Measurements from ENCODE around the gene ZNF19.

Gene ZNF19

DNA sequence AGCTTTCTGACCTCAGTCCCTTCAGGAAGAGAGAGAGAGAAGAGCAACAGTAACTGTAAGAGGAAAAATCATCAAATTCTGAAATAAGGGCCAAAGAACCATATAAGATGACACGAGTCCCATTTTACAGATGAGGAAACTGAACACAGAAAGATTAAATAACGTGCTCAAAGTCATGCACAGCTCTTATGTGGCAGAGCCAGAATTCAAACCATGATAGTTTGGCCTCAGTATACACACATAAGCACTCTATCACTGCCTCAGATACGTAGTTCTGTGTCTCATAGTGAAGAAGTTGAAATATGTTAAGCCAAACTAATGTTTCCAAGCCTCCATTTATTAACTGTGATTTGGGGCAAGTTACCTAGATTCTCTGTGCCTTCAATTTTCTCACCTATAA is 1.9 kb upstream of the ZNF19 start:
- in situ Hi-C loops (cut with MboI; ENCODE audit: low sequenced_read_pairs) = no loop called here

GRCh38 chr16:71490361-71490760 is 1.2 kb upstream of the ZNF19 start:
- in situ Hi-C loops (cut with MboI; ENCODE audit: low sequenced_read_pairs) = no loop called here

DNA sequence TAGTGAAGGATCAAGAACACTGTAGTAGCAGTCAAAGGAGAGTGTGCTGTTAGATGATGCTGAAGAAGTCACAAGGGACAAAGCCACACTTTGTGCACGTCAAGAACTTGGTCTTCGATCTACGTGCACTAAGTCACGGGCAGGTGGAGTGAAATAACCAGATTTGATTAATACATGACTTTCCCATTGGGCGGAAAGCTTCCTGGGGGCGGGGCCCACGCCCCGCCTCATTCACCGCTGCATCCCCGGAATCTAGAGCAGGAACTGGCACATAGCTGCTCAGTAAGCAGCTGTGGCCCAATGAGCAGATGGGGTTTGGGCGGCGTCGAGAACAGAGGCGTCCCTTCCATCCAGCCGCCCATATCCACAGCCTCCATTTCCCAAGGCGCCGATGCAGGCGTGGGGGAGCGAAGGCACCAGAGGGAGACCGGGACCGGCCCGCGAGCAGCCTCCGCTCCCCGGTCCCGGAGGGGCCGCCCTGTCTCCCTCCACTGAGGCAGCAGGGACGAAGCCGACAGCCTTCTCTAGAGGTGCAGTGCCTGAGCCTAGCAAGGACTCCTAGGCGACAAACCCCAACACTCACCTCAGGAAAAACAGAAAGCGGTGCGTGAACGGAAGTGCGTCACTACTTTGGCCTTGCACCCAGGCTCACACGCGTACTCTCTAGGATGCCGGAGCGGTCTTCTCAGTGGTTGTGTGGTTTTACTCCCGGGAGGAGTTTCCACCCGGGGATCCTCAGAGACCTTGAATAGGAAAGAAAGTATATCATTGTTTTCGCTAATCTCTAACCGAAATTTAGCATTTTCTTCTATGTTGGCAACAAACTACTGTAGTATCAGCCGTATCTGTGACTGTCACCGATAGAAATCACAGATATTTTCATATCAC is 4.9 kb downstream of the ZNF19 start:
- in situ Hi-C loops (cut with MboI; ENCODE audit: low sequenced_read_pairs) = no loop called here

DNA sequence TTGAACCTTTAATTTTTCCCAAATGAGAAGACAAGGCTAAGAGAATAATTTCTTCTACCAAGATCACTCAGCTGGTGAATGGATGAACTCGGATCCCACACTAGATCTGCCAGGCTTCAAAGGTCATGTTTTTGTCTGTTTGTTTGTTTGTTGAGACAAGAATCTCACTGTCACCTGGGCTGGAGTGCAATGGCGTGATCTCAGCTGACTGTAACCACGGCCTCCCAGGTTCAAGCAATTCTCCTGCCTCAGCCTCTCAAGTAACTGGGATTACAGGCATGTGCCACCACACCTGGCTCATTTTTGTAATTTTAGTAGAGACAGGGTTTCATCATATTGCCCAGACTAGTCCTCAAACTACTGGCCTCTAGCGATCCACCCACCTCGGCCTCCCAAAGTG is 6.6 kb downstream of the ZNF19 start:
- in situ Hi-C loops (cut with MboI; ENCODE audit: low sequenced_read_pairs) = no loop called here

DNA sequence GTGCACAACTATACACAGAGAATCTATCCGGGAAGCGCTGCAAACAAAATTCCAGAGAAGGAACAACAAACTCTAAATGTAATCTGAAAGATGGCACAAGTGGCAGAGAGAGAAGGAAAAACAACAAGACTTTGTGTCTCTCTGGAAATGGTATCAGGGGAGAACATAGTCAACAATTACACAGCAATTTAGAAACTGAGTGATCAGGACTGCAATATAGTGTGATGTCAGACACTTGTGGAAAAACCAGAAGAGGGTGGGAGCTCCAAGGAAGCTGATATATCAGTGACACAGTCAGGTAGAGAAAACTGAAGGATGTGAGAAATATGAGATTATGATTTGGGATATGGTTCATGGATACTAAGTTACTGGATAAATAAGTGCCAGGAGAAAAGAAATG is 8.2 kb downstream of the ZNF19 start:
- in situ Hi-C loops (cut with MboI; ENCODE audit: low sequenced_read_pairs) = no loop called here

DNA sequence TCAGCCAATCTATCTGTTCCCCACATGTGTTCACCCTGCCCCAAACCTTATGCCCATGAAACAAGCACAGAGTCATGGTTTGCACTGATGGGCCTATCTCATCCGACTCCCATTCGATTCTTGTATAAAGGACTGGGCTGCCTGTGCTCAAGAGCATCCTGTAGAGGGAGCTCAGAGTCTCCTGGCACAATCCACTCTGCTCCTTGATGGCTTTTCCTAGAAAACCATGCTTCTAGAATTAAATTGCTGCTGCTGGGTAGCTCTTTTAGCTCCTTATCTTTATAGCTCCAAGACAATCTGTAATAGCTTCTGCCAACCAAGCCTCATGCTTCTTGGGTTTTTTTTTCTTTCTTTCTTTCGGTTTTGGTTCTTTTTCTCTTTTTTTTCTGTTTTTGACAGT is 9.7 kb downstream of the ZNF19 start:
- in situ Hi-C loops (cut with MboI; ENCODE audit: low sequenced_read_pairs) = no loop called here

GRCh38 chr16:71476457-71477124 is 12.5 kb downstream of the ZNF19 start:
- in situ Hi-C loops (cut with MboI; ENCODE audit: low sequenced_read_pairs) = no loop called here

DNA sequence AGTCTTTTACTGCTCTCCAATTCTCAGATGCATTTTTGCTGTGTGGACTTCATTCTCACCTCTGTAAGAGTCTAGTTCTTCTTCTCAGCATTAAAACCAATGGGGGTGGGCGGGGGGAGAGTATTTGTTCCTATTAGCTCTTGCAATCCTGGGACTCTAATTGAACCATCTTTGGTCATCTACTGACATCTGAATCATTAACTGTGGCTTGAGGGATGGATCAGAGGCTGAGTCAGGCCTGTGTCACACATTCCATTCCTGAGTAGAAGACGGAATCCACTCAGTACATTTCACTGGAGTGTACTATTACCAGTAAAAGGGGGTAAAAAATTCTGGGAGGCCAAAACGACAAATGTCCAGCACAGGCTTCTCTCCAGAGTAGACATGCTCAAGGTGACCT is 14.3 kb downstream of the ZNF19 start:
- in situ Hi-C loops (cut with MboI; ENCODE audit: low sequenced_read_pairs) = no loop called here

DNA sequence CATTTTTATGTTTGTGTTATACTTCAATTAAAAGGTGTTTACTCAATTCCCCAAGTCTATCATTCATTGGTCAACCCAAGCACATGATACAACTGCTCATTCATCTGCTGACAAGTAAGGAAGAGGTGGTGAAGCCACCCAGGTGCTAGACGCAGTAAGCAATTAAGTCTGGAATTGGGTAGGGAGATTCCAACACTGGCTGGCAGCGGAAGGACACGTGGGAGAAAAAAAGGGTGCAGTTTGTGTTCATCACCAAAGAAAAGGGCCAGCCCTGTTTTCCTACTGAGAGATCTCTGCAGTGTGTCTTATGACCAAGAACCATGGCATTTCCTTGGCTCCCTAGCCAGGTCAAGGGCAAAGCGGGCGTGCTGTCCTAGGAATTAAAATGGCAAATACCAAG is 15.2 kb downstream of the ZNF19 start:
- in situ Hi-C loops (cut with MboI; ENCODE audit: low sequenced_read_pairs) = no loop called here

DNA sequence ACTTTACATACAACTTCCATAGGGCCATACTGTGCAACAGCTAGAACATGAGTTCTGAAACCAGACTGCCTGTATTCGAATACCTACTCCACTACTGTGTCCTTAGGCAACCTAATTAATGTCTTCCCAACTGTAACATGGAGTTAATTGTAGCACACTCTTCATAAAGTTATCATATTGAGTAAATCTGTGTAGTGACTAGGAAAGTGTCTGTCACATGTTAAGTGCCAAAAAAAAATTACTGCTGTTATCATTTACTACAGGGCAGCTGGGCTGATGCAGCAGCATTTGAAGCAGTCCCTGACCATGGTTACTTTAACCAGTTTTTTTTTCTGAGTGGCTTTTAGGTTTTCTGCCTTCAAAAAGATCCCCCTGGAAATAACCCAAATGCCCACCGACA is 16.2 kb downstream of the ZNF19 start:
- in situ Hi-C loops (cut with MboI; ENCODE audit: low sequenced_read_pairs) = no loop called here

GRCh38 chr16:71472051-71472450 is 17.1 kb downstream of the ZNF19 start:
- in situ Hi-C loops (cut with MboI; ENCODE audit: low sequenced_read_pairs) = no loop called here

DNA sequence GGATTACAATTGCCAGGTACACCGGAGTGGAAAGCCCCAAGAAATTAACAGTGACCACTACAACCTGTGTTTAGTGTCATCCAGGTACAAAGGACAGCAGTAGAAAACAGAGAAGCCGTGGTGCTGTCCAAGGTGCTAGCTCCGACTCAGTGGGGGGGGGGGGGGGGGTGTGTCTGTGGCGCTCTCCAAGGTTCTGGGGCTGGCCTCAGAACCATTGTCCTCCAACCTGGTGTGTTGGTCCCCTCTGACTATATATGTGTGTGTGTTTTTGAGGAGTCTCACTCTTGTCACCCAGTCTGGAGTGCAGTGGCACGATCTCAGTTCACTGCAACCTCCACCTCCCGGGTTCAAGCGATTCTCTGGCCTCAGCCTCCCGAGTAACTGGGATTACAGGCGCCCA is 21.3 kb downstream of the ZNF19 start:
- in situ Hi-C loops (cut with MboI; ENCODE audit: low sequenced_read_pairs) = no loop called here

DNA sequence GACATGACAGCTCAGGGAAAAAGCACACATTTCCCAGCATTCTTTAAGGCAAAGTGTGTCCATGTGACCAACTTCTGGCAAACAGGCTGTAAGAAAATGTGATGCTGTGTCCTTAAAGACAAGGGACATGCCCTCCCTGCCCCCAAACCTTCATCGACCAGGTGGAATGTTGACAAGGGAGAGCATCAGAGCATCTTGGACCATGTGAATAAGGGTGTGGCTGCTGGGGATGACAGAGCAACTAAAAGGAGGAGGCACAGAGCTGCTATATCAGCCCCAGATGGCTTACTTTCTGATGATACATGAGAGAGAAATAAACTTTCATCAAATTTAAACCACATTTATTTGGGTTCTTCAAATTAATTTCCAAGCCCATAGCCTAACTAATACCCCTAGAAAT is 24.9 kb downstream of the ZNF19 start:
- in situ Hi-C loops (cut with MboI; ENCODE audit: low sequenced_read_pairs) = no loop called here

GRCh38 chr16:71461686-71462648 is 27.2 kb downstream of the ZNF19 start, which contains the start of gene ZNF23:
ZNF23 (minus strand) TSS chr16:71462247; CDS start chr16:71456796, 5,451 bp downstream.
- in situ Hi-C loops (cut with MboI; ENCODE audit: low sequenced_read_pairs) = no loop called here

GRCh38 chr16:71460941-71461340 is 28.2 kb downstream of the ZNF19 start:
- in situ Hi-C loops (cut with MboI; ENCODE audit: low sequenced_read_pairs) = no loop called here

DNA sequence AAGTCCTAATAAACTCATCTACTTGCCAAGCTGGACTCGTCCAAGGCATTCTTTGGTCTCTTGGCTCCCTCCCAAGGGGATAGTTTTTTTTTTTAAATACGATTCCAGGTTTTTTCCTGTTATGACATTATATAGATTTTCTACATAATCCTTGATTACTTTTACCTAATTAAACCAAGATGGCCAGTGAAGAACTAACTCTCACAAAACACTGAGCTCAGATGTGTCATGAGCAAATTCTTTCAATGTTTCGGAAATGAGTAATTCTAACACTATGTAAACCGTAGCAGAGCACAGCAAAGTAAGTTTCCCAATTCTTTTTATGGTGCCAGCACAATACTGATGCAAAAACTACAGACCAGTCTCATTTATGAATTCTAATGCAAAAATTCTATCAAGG is 28.9 kb downstream of the ZNF19 start:
- in situ Hi-C loops (cut with MboI; ENCODE audit: low sequenced_read_pairs) = no loop called here

DNA sequence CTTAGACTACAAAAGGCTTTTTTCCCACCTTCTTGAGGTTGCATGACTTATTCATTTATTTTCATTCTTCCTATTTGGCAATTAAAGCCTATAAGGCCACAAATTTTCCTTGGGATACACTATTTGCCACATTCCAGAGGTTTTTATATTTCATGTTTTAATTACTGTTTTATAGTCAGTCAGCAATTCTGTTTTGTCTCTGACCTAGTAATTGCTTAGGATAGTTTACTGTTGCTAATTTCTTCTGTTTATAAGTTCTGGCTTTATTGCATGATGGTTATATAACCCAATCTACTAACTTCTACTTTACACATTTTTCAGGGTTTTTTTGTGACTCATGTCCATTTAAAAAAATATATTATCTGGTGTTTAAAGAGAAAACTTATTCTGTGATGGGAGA is 29.6 kb downstream of the ZNF19 start:
- in situ Hi-C loops (cut with MboI; ENCODE audit: low sequenced_read_pairs) = no loop called here

DNA sequence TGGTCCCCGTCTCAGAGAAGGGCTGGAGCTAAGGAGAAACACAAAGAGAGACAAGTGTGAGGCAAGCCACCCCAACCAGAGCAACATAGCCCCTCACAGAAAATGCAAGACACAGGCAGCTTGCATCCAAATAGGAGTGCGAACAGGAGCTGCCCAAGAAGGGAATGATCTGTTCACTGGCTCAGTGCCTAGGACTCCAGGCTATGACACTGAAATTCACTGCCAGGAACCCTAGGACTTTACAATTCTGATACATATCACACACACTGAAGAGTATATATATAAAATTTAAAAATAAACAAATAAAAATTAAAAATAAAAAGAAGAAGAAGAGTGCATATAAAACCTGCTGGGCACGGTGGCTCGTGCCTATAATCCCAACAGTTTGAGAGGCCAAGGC is 32.3 kb downstream of the ZNF19 start:
- in situ Hi-C loops (cut with MboI; ENCODE audit: low sequenced_read_pairs) = no loop called here

DNA sequence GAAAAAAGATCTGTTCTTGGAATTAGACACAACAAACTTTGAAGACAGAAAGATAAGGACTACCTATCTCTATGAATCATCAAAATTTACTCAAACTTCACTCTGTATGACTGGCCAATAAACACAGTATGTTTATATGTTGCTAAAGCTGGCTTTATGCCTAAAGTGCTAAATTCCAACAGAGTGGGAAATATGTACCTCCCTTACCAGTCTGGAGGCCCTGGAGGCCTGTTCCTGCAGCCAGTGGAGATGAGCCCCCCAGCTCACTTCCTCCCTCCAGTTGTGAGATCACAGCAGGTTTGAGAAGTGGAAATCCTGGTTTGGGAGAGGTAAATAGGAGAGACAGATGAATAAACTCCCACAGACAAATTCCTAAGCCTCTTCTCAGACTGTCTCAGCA is 36.1 kb downstream of the ZNF19 start:
- in situ Hi-C loops (cut with MboI; ENCODE audit: low sequenced_read_pairs) = no loop called here

DNA sequence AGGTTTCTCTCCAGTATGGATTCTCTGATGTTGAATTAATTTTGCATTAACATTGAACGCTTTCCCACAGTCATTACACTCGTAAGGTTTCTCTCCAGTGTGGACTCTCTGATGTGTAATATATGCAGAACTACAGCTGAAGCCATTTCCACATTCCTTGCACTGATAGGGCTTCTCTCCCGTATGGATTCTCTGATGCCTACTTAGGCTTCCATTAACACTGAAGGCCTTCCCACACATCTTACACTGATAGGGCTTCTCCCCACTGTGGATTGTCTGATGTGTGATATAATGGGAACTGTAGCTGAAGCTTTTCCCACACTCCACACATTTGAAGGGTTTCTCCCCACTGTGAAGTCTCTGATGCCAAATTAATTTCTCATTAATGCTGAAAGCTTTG is 40.1 kb downstream of the ZNF19 start:
- in situ Hi-C loops (cut with MboI; ENCODE audit: low sequenced_read_pairs) = no loop called here

DNA sequence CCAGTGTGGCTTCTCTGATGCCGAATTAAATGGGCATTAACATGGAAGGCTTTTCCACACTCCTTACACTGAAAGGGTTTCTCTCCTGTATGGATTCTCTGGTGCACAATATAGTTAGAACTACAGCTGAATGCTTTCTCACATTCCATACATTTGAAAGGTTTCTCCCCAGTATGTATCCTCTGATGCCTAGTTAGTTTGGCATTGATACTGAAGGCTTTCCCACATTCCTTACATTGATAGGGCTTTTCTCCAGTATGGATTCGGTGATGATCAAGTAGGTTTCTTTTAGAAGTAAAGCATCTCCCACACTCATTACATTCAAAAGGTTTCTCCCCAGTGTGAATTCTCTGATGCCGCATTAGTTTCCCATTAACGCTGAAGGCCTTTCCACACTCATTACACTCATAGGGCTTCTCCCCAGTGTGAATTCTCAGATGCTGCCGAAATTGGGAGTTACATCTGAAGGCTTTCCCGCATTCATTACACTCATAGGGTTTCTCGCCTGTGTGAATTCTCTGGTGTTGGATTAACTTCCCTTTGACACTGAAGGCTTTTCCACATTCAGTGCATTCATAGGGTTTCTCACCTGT is 40.8 kb downstream of the ZNF19 start:
- in situ Hi-C loops (cut with MboI; ENCODE audit: low sequenced_read_pairs) = no loop called here
